ENCODE results near the gene RIC8A.
"Not testable (repeated sequence)": the region's sequence is repeated elsewhere in the genome, so short reads cannot be mapped to it uniquely, and the experiment has no call there.

RIC8A gene

GRCh38 chr11:217704-218103, 10.2 kb downstream of the RIC8A start:
- H3K36me3 Mint-ChIP-seq (ENCODE audit: low read depth): peaks cover 64% of the 10 kb centered on the region
- H3K4me3 Mint-ChIP-seq: no peak overlapping the region
- H3K27me3 Mint-ChIP-seq: no peaks in the 10 kb centered on the region
- peaks cover 8% of the 10 kb centered on the region for H3K4me1 Mint-ChIP-seq (ENCODE audit: low read depth)
- intact Hi-C loops (cut with micrococcal nuclease): no loop called here
- no peaks in the 10 kb centered on the region for H3K9me3 Mint-ChIP-seq
- H3K27ac Mint-ChIP-seq: no peak overlapping the region

GRCh38 chr11:218815-219593, 11.5 kb downstream of the RIC8A start:
- intact Hi-C loops (cut with micrococcal nuclease): no loop called here
- Mint-ChIP-seq H3K27me3 (no peaks in the 10 kb centered on the region), H3K27ac (no peak overlapping the region), H3K36me3 (ENCODE audit: low read depth) (peaks cover 62% of the 10 kb centered on the region), H3K9me3 (no peaks in the 10 kb centered on the region), H3K4me1 (ENCODE audit: low read depth) (peaks cover 8% of the 10 kb centered on the region), H3K4me3 (no peak overlapping the region)

GRCh38 chr11:220641-221215, 13.2 kb downstream of the RIC8A start:
- H3K9me3 Mint-ChIP-seq; intact Hi-C loops (cut with micrococcal nuclease); H3K4me1 Mint-ChIP-seq (ENCODE audit: low read depth); H3K4me3 Mint-ChIP-seq; H3K27me3 Mint-ChIP-seq; H3K27ac Mint-ChIP-seq: not testable (repeated sequence)
- peaks cover 47% of the 10 kb centered on the region for H3K36me3 Mint-ChIP-seq (ENCODE audit: low read depth)

- Mint-ChIP-seq H3K9me3 (no peaks in the 10 kb centered on the region), H3K27me3 (no peaks in the 10 kb centered on the region), H3K4me1 (ENCODE audit: low read depth) (peaks cover 8% of the 10 kb centered on the region), H3K4me3 (no peak overlapping the region), H3K27ac (no peak overlapping the region), H3K36me3 (ENCODE audit: low read depth) (peaks cover 44% of the 10 kb centered on the region)
- intact Hi-C loops (cut with micrococcal nuclease): no loop called here
Measured at GRCh38 chr11:221539-221938, 14.0 kb downstream of the RIC8A start.

- no peaks in the 10 kb centered on the region for H3K27me3 Mint-ChIP-seq
- intact Hi-C loops (cut with micrococcal nuclease): no loop called here
- H3K36me3 Mint-ChIP-seq (ENCODE audit: low read depth): peaks cover 44% of the 10 kb centered on the region
- H3K4me3 Mint-ChIP-seq: no peak overlapping the region
- peaks cover 8% of the 10 kb centered on the region for H3K4me1 Mint-ChIP-seq (ENCODE audit: low read depth)
- no peak overlapping the region for H3K27ac Mint-ChIP-seq
- H3K9me3 Mint-ChIP-seq: no peaks in the 10 kb centered on the region
Measured at GRCh38 chr11:221998-222789, 14.7 kb downstream of the RIC8A start.

GRCh38 chr11:223026-223789, 15.7 kb downstream of the RIC8A start:
- no peak overlapping the region for H3K4me3 Mint-ChIP-seq
- H3K27me3 Mint-ChIP-seq: no peaks in the 10 kb centered on the region
- peaks cover 39% of the 10 kb centered on the region for H3K36me3 Mint-ChIP-seq (ENCODE audit: low read depth)
- intact Hi-C loops (cut with micrococcal nuclease): no loop called here
- H3K4me1 Mint-ChIP-seq (ENCODE audit: low read depth): no peaks in the 10 kb centered on the region
- H3K27ac Mint-ChIP-seq: no peak overlapping the region
- H3K9me3 Mint-ChIP-seq: no peaks in the 10 kb centered on the region

GRCh38 chr11:223884-224283, 16.4 kb downstream of the RIC8A start:
- intact Hi-C loops (cut with micrococcal nuclease): no loop called here
- Mint-ChIP-seq H3K27ac (no peak overlapping the region), H3K4me3 (no peak overlapping the region), H3K27me3 (no peaks in the 10 kb centered on the region), H3K36me3 (ENCODE audit: low read depth) (peaks cover 39% of the 10 kb centered on the region), H3K9me3 (no peaks in the 10 kb centered on the region), H3K4me1 (ENCODE audit: low read depth) (no peaks in the 10 kb centered on the region)

GRCh38 chr11:224424-224823, 16.9 kb downstream of the RIC8A start:
- Mint-ChIP-seq H3K27ac (no peak overlapping the region), H3K9me3 (no peaks in the 10 kb centered on the region), H3K4me3 (no peak overlapping the region), H3K36me3 (ENCODE audit: low read depth) (peaks cover 39% of the 10 kb centered on the region), H3K4me1 (ENCODE audit: low read depth) (no peaks in the 10 kb centered on the region), H3K27me3 (no peaks in the 10 kb centered on the region)
- intact Hi-C loops (cut with micrococcal nuclease): no loop called here

- H3K27ac Mint-ChIP-seq: no peak overlapping the region
- intact Hi-C loops (cut with micrococcal nuclease): no loop called here
- H3K27me3 Mint-ChIP-seq: no peaks in the 10 kb centered on the region
- H3K4me1 Mint-ChIP-seq (ENCODE audit: low read depth): no peaks in the 10 kb centered on the region
- no peak overlapping the region for H3K4me3 Mint-ChIP-seq
- H3K36me3 Mint-ChIP-seq (ENCODE audit: low read depth): peaks cover 49% of the 10 kb centered on the region
- H3K9me3 Mint-ChIP-seq: no peaks in the 10 kb centered on the region
Measured at GRCh38 chr11:225734-226453, 18.4 kb downstream of the RIC8A start.

- Mint-ChIP-seq H3K4me1 (ENCODE audit: low read depth) (no peaks in the 10 kb centered on the region), H3K36me3 (ENCODE audit: low read depth) (peaks cover 45% of the 10 kb centered on the region), H3K9me3 (no peaks in the 10 kb centered on the region), H3K27ac (no peak overlapping the region), H3K4me3 (no peak overlapping the region), H3K27me3 (no peaks in the 10 kb centered on the region)
- intact Hi-C loops (cut with micrococcal nuclease): no loop called here
Measured at GRCh38 chr11:227824-228379, 20.4 kb downstream of the RIC8A start.

- no peak overlapping the region for H3K27ac Mint-ChIP-seq
- peaks cover 7% of the 10 kb centered on the region for H3K4me1 Mint-ChIP-seq (ENCODE audit: low read depth)
Measured at GRCh38 chr11:230431-230830, 22.9 kb downstream of the RIC8A start.

GRCh38 chr11:232783-233565, 25.5 kb downstream of the RIC8A start:
- Mint-ChIP-seq H3K4me1 (ENCODE audit: low read depth) (peaks cover 11% of the 10 kb centered on the region), H3K9me3 (no peaks in the 10 kb centered on the region), H3K27ac (no peak overlapping the region), H3K36me3 (ENCODE audit: low read depth) (peaks cover 40% of the 10 kb centered on the region), H3K4me3 (no peak overlapping the region), H3K27me3 (no peaks in the 10 kb centered on the region)
- intact Hi-C loops (cut with micrococcal nuclease): no loop called here

More at GRCh38 chr11:230431-230830, 22.9 kb downstream of the RIC8A start:
- Mint-ChIP-seq H3K9me3 (no peaks in the 10 kb centered on the region), H3K4me3 (no peak overlapping the region), H3K36me3 (ENCODE audit: low read depth) (peaks cover 38% of the 10 kb centered on the region), H3K27me3 (no peaks in the 10 kb centered on the region)
- intact Hi-C loops (cut with micrococcal nuclease): no loop called here
